COR-L47 (cell line): Measurements from ENCODE around the gene FAF1.

ENCODE experiments used
- DNase-seq: peaks from one replicate; lab custom pipeline; 2025; lab: John Stamatoyannopoulos, UW

The FAF1 gene

DNA sequence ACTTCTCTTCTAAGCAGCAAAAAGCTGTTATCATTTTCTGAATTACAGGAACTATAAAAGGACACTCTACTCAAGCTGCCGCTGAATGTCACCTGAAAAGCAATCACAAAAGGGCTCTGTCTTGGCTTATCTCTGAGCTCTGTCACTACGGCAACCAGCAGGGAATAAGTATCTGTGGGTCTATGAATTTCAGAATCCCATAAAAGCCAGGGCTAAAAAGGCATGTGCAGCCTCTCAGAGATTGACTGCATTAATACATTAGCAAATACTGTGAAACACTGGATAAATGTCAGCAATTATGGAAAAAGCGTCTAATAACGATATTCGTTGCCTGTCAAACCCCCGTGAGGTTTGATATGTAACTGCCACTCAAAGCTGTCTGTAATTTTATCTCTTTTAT, 326.6 kb downstream of the FAF1 start:
- no peak for DNase-seq

- DNase-seq, result no peak
These were observed 328.9 kb downstream of the FAF1 start for GRCh38 chr1:50631161-50631560.

DNA sequence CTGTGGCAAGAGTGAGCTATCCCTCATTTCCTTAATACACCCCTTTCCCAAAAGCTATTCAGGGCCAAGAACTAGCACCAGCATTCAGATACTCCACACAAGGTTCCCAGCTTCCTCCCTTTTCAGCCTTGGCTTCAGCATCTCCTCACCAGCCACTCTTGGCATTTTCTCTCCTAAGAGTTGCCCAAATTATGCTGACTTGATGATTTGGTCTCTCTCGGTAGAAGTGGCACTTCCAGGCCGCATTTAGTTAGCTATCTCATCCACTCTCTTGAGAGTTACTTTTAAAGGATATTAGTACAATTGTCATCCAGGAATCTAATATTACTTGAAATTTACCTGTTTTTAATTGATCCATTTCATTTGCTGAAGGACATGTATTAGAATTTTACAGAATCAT, 337.8 kb downstream of the FAF1 start:
- DNase-seq, result no peak

DNA sequence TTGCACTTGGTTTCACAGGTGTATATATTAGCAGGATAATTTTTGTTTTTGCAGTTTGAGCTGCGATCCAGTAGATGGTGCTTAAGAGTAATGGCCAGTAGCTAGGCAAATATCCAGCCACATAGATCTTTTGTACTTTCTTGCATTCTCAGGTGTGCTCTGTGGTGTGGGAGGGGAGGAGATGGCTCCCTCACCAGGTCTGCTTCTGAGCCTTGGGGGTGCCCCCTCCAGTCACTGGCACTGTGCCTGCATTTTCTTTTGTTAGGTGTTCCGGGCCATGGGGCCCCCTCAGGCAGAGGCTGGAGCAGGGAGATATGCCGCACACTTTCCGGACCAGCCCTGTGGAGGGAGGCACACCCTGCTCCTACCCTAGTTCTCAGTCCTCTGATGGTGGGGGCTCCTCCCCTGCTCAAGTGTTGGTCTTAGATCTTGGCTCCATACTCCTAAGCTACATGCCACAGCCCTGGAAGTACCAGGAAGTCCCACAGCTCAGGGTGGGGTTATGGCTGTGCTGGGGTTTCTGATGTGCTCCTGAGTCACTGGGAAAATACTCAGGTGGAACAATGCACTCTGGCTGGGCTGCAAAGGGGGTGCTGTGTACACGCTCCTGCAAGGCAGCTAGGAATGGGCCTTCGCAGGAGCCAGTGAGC, 339.3 kb downstream of the FAF1 start:
- DNase-seq, result peak; percentile 50

GRCh38 chr1:50615036-50615750, 344.9 kb downstream of the FAF1 start:
- no peak for DNase-seq

DNA sequence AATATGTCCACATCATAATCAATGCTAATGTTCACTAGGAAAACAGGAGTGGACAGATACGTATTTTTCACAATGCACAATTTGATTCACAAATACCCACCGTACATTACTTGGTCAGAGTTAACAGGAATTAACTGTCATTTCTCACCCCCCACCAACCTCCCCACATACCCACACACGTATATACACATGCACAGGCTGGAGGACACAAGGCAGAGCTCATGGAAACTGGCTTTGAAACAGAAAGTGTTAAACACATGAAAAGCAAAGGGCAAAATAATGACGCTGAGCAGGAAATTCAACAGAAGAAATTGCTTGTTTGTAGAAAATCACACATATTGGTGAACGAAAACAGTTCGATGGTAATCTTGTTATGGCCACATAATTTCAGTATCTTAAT, 348.4 kb downstream of the FAF1 start:
- no peak for DNase-seq

DNA sequence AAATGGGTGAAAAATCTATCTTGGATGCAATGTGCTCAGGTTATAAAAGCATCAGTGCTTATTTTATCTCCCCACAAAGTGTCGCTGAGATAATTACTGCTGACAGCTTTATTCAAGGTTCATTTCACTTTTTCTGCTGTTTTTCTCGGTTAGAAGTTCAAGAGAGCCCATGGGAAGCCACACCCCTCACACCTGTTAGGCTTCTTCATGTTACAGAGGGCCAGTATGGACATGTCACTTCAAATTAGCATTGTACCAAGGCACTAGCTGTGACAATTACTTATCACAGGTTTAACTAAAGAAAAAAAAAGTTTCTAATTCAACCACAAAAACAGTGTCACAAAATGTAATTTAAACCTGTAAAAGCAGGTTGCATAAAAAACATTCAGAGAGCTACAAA, 349.5 kb downstream of the FAF1 start:
- DNase-seq, result peak; percentile 63

DNA sequence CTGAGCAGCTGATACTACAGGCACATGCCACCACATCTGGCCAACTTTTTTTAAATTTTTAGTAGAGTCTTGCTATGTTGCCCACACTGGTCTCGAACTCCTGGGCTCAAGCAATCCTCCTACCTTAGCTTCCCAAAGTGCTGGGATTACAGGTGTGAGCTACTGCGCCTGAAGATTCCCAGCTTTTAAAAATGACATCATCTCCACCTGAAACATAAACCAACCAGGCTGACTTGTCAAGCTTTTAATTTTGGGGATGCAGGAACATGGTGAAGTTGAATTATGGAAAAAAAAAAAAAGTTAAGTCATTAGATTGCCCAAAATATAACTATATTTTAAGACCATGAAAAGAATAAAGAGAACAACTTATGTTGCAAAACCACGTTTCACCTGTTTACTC, 350.6 kb downstream of the FAF1 start:
- DNase-seq, result no peak

DNA sequence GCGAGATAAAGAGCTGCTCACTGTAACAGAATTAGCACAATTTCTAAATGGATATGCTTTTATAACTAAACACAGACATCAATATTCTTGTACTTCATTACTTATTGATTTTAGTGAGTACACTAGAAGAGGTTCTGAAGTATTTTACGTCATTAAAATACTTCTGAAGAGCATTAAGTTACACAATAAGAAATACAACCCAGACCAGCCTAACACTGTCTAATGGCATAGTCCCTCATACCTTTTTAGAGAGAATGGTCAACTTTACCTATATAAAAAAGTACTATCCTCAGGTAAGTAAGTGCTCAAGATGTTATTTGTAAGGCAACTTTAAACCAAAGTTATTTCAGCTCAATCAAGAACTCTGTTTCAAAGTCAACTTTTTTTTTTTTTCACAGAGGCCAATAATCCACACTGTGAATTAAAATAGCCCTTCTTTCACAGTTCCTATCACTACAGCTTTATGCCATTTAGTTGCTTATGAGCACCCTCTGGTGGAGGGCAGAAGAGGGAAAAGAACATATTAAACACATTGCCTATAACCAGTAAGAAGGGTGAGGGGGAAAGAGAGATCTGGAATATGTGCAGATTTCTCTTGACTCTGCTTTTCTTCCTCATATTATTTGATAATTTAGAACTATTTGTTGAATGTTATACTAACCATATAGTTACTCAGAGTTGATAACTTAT, 354.7 kb downstream of the FAF1 start:
- peak; percentile 36 for DNase-seq

DNA sequence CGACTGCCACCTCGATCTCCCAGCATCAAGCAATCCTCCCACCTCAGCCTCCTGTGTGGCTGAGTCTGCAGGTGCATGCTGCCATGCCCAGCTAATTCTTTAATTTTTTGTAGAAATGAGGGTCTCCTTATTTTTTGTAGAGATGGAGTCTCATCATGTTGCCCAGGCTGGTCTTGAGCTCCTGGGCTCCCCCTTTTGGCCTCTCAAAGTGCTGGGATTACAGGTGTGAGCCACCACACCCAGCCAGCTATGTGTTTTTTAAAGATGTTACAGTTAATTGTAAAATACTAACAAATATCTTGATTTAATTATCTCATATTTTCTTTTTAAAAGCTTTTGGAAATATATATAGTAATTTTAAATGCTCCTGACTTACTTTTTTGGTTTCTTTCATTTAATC, 355.5 kb downstream of the FAF1 start:
- DNase-seq, result no peak

DNA sequence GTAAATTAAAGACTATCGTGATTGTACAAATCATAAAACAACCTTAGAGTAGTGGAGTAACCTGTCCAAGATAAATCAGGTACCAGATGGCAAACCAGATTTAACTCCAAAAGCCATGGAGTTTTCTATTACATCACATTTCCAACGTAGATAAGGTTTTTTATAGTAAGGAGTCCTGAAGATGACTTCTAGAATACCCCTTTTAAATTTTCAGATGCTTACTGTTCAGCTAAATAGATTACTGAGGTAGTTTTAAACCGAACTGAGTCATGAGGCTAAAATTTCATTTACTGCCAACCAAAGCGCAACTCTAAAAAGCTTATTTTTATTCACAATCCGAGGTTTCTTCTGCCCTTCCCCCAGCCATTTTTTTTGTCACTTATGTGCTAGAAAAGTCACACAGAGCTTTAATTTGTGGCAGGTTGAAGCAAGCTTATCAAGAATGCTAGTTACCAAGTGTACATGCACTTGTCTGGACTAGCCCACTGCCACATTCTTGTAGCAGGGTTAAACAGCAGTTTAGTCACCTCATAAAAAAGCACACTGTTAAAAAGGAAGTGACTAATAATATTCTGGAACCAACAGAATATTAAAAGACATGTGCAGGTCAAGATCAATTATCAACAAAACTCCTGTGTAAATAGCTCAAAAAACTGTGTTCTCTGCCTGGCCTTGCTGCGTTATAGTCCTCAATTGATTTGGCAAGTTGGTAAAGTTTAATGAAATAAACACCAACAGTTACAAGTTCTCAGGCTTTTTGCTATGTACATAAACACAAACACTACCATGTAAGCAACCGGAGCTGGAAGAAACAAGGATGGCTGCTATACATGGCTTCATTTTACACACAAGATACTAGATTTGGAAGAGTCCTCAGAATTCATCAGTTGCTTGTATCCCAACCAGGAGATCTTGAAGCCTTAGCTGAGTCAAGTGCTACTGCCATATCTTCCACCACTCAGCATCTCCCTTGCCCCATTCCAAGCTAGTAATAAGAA, 356.5 kb downstream of the FAF1 start:
- no peak for DNase-seq

DNA sequence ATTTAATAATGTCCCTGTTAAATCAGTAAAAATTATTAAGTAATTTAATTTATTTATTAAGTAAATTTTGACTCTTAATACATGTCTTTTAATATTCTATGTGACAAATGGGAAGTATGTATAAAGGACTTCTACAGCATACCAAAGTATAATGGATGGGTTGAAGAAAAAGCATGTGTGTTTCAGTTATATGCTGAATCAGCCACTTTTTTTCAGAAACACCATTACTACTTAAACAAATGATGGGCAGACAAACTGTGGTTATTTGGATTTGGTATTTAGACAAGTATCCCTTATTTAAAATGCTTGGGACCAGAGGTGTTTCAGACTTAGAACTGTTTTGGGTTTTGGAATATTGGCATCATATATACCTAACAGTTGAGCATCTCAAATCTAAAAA, 360.5 kb downstream of the FAF1 start:
- DNase-seq, result no peak

GRCh38 chr1:50595874-50596273, 364.2 kb downstream of the FAF1 start:
- DNase-seq, result no peak

DNA sequence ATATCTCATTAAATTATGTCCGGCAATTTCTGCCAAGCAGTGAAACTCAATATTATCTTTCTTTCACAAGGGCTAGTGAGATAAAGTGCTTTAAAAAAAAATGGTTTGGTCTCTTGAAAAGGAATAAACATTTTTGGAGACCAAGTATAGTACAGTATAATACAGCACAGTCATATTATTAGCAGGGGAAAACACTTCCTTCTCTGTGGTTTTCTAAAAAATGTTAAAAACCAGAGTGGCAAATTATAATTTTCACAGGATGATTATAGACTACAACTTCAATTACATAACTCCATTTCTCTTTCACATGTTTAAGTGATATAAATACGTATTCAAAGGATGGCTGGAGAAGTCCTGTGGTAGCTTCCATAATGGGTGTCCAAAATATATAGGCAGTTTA, 366.6 kb downstream of the FAF1 start:
- no peak for DNase-seq

DNA sequence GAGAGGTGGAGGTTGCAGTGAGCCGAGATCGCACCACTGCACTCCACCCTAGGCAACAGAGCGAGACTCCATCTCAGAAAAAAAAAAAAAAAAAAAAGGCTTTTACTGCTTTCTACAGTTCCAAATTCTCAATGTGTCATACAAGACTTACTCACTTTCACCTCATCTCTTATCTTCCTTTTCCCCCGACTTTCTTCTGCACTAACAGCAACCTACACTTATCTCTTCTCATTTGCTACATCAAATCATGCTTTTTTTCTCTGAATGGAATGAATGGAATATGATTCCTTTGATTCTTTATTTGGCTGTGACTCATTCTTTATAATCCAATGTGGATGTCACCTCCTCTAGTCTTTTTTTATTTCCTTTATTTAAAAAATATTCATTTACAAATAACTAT, 368.5 kb downstream of the FAF1 start:
- no peak for DNase-seq

GRCh38 chr1:50582346-50582745, 377.7 kb downstream of the FAF1 start:
- no peak for DNase-seq

GRCh38 chr1:50570066-50570468, 390.0 kb downstream of the FAF1 start:
- DNase-seq, result no peak

- DNase-seq, result no peak
These were observed 391.3 kb downstream of the FAF1 start for GRCh38 chr1:50568782-50569181.

DNA sequence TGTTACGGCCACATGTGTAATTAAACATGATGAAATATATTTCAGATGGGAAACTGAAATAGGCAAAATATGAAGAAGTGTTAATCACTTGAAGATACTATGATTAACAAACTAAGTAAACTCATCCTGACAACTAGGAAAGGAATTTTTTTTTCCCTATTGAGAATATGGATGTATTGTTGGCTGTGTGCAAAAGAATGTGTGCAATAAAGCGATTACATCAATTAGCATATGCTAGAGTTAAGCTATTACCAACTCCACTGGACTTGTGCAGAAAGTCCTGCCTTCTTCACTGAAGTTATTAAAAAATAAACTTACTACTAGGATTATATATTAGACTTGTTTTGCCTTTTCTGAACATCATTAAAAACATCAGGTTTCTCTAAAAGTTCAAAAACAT, 393.7 kb downstream of the FAF1 start:
- DNase-seq, result no peak

DNA sequence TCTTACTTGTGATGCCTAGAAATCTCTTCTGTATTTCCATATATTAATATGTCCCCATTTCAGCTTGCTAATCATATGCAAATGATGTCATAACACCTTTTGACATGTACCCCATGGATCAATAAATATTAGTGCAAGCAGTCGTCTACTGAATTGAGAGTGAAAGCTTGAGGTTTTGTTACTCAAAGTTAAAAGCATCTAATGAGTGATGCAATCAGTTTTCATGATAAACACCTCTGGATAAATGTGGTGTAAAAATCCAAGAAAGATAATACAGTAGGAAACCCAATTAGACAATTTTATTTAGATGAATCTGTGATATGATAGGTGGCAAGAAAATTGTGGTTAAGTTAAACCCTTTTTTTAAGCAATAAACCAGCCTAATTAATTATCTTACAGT, 395.6 kb downstream of the FAF1 start:
- no peak for DNase-seq

DNA sequence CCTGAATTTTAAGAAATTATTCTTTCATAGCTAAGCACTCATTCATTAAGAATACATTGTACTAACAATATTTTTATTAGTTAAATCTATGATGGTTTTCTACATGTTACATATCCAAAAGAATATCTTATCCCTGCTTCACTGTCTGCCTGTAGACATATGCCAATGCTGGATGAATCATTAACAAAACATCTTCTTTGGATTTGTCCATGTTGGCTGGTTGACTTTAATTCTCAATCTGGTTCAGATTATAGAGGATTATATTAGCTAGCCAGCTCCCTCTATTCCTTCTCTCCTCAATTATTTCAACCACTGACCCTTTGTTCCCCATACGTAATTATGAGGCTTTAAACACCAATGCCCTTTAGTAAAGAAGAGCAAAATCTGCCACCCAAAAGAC, 398.0 kb downstream of the FAF1 start:
- DNase-seq, result no peak

GRCh38 chr1:50559421-50559820, 400.6 kb downstream of the FAF1 start:
- peak; percentile 47 for DNase-seq
